Measurements from ENCODE around the gene TMEM100.

Gene TMEM100

DNA sequence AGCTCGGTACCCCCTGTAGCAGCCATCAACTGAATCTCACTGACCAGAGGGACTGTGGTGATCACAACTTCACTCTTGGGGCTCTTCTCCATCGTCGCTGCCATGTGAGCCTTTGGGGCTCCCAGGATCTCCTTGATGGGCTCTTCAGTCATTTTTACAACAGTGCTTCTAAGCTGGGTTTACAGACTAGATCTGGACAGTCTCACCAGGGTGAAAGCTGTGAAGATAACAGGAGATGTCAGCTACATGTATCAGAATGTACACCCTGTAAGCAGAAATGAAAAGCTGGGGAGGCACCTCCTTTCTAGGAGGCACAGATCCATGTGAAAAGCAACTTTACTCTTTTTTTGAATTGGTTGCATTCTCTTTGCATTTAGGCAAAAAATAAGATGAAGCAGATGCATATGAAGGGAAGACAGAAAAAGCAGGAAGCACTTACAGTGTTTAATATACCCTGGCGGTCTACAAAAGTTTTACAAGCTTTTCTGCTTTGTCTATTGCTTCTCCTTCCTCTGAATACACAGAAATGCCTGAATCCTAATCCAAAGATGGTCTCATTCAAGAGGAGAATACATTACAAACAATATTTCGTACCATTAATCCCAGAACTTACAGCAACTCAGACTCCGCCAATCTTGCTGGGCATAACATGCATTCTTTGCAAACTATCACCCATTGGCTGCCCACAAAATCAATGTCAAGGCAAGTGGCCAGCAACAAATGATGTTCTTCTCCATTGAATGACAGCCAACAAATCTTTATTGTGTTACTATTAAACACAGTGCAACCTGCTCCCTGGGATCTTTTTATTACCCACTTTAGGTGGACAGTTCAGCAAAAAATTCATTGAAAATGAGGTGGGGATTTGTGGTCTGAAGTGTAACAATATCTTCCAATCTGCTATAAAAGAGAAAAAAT lies 1.5 kb downstream of the TMEM100 start:
- in situ Hi-C loops (cut with MboI; ENCODE audit: low sequenced_read_pairs), result no loop called here

DNA sequence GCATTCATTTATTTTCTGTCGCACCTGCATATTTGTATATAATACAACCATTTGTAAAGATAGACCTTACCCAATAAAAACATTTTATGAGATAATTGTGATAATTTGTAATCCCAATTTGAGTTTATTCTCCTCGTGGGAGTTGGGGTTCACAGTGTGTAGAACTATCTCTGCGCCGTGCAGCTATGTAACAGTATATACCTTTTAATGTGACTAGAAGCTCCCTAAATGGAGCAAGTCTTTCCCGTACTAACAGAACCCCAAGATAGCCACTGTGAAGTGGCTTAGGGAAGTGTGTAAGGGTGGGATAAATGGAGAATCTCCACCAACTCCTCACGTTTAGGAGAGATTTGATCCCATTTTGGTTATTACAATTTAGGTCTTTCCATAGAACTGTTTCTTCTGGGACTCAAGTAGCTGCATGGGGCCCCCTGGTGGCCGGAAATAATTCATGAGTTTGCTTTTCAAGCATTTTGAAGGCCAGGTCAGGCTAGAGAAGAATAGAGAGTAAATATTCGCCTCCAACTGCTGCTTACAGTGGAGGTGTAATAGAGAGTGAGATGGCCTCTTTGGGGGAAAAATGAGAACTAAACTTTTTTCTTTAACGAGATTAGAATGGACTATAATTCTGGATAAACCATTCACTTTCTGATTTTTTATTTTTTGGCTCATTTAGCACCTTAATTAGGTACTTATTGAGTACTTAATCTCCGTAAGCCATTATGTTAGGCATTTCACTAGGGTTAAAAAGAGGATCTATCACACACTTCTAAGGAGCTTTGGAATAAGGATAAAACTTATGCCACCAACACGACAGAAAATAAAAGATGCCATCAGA lies 4.5 kb downstream of the TMEM100 start:
- in situ Hi-C loops (cut with MboI; ENCODE audit: low sequenced_read_pairs), result loop anchor here (10.0 kb wide), 1 partner anchor 193 kb away; no protein-coding TSS in a partner anchor

DNA sequence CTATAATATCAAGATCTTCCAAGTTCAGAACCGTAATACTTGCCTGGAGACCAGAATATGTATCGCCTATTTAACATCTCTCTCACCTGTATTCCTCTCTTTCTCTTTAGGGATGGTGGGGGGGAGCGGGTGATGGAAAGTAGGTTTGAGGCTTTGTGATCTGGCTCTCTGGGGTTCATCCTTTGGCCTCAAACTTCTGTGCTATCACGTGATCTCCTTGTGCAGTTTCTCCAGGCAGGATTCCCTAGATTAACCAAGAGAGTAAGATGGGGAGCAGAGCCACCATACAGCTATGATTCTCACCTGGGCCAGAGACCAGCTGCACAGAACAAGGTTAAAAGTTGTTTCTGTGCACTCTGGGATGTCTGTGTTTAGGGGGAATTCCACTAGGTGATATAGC lies 5.2 kb downstream of the TMEM100 start:
- in situ Hi-C loops (cut with MboI; ENCODE audit: low sequenced_read_pairs), result loop anchor here (10.0 kb wide), 1 partner anchor 193 kb away; no protein-coding TSS in a partner anchor

DNA sequence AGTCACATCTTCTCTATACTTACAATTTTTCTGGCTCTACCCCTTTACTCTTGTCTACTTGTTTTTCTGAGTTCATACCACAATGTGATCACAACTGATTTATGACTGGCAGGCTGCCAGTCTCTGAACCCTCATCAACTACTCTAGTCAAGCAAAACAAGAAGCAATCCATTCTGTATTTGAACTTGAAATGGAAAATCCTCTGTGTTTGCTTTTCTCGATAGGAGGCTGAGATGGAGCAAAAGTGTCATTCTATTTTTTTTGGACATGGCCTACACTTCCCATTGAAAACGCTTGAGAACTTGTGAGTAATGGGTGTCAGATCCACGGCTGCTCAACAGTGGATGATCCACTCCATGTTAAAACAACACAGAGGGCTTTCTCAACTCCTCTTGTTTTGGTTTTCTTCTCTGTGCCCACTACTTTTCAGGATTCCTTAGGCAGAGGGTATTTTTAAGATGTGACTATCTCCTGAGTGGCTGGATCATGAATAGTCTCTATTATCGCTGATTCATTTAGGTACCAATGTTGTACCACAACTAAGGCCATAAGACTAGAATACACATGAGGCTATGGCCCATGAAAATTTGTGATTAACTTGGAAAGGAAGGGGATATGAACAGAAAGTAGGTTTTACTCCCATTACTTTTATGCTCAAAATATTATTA lies 11.7 kb downstream of the TMEM100 start:
- in situ Hi-C loops (cut with MboI; ENCODE audit: low sequenced_read_pairs), result loop anchor here (10.0 kb wide), 1 partner anchor 186 kb away; no protein-coding TSS in a partner anchor

DNA sequence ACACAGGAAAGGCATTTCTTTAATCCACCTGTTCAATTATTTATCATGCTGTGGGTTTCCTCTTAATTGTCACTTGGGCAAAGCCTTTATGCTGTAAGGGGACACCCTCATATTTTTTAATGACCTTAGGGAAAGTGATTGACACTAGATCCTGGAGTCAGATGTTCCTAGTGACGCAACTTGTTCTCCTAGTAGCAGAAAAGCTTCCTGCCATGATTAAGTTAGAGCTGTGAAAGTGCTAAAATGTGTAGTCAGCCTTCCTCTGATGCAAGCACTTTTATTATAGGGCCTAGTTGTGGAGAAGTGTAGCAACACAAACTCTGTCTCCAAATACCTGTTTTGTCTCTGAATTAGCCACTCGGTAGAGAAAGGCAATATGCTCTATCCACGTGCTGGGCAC lies 12.3 kb downstream of the TMEM100 start:
- in situ Hi-C loops (cut with MboI; ENCODE audit: low sequenced_read_pairs), result loop anchor here (10.0 kb wide), 1 partner anchor 186 kb away; no protein-coding TSS in a partner anchor

DNA sequence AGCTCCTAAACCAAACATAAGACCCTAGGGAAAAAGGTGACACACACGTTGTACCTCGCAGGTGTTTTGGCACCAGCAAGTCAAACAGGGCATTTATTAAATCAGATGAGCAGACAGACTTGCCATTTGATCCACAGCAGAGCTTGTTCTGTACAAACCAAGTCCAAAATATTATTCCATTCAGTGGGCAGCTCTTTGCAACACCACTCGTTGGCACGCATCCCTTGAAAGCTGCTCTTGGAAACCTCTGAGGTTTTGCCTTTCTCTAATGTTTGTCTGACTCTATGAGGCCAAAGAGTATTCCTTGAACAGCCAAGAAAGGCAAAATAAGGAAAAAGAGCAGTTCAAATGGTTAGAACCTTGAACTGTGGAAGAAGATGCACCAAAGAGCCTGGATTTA lies 12.7 kb downstream of the TMEM100 start:
- in situ Hi-C loops (cut with MboI; ENCODE audit: low sequenced_read_pairs), result loop anchor here (10.0 kb wide), 1 partner anchor 185 kb away; no protein-coding TSS in a partner anchor

DNA sequence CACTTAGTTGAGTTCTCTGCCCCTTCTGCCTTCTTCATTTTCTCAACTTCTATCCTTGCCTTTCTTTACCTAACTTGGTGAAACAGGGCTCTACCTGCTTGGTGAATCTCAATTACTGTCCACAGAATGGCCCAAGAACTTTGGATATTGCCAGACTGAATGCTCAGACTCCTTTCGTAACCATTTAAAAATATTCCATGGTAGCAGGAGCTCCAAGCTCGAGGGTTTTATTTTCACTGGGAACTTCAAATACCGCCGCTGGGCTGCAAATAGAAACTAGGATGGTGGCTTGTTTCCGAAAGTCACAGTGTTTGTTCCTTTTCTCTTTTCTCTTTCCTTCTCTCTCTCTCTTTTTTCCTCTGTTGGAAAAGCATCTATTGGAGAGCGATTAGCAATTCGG lies 13.2 kb downstream of the TMEM100 start:
- in situ Hi-C loops (cut with MboI; ENCODE audit: low sequenced_read_pairs), result no loop called here

DNA sequence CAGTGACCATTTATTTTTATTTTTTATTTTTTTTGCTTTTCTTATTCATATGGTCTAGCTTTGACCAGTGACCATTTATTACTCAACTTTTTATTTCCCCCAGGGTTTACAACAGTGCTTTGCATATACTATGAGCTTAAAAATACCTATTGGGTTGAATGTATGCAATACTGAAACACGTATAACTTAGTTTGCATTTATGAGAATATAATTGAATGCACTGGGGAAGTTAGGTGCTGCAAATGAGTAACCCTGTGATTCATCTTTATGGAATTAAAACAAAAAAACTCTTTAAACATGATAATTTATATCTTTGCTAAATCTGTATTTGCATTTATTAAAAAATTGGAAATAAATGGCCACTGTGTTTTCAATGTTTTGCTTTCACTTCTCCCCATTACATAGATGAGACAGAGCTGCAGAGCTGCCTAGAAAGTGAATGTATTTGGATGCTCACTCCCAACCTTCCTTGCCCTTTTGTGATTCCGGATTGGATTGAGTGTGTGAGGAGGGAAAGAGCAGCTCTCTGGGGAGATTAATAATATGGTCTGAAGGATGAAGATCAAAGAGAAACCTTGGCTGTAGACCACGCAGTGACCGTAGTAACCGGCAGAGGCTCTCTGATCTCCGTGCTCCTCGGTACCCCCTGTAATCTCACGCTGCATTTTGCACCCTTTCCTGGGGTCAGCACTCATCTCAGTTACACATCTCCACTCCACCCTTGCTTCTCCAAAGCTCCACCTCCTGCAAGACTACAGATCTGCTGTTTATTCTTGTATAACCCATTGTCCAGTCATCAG lies 14.3 kb downstream of the TMEM100 start:
- in situ Hi-C loops (cut with MboI; ENCODE audit: low sequenced_read_pairs), result no loop called here

DNA sequence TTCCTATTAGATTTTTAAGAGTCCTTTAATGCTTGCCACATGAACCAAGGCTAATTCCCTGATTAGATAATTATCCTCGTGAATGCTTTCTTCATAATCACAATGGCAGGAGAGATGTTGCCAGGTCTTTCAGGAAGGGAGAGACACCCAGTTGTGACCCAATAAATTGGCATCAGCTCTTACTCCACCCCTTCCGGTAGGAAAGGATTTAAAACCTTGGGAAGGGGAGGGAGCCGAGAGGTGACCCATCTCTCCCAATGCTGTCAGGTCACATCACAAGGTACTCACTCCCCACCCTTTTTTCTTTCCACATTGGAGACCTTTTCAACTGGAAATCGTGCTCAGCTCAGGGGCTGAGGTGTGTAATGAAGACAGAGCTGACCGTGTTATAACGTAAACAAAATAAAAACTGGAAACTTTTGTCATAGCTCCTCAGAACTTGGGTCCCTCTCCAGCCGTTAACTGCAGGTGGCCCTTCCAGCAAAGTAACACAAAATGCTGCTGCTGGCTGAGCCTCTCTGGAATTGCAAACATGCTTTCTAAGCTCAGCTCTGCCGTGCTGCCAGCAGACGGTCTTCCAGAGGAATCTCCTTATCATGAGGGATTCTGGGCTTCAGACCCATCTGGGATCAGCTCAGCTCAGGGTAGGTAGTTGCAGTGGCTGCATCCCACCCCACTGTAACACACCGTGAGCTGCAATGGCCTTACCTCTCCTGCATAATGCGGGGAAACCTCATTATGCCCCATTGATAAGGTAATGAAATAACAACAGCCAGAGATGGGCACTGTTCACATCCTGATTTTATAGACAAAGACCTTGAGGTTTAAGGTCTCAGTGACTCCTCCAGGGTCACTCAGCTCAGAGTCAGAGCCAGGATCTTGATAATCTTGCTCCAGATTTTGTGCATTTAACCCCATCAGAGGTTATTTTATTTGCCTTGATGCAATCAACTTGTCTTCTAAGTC lies 15.6 kb downstream of the TMEM100 start:
- in situ Hi-C loops (cut with MboI; ENCODE audit: low sequenced_read_pairs), result no loop called here

DNA sequence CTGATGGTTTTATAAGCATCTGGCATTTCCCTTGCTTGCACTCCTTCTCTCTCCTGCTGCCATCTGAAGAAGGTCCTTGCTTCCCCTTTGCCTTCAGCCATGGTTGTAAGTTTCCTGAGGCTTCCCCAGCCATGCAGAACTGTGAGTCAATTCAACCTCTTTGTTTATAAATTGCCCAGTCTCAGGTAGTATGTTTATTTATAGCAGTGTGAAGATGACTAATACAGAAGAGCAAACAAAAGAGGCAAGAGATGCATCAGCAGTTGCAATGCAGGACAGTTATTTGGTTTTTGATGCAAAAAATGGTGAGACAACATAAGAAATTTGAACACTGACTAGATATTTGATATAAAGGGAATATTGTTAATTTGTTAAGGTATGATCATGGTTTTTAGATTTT lies 16.8 kb downstream of the TMEM100 start:
- in situ Hi-C loops (cut with MboI; ENCODE audit: low sequenced_read_pairs), result no loop called here

DNA sequence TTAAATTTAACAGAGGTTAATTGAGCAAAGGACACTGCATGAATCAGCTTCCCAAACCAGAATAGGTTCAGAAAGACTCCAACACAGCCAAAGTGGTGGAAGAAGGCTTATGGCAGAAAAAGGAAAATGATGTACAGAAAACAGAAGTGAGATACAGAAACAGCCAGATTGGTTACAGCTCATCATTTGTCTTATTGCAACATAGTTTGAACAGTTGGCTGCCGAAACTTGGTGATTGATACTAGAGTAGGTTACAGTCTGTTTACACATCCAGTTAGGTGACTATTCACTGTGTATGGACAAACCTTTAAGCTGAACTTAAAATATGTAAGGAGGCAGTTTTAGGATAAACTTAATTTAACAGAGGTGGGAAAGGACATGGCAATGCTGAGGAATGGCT lies 18.3 kb downstream of the TMEM100 start:
- in situ Hi-C loops (cut with MboI; ENCODE audit: low sequenced_read_pairs), result no loop called here

DNA sequence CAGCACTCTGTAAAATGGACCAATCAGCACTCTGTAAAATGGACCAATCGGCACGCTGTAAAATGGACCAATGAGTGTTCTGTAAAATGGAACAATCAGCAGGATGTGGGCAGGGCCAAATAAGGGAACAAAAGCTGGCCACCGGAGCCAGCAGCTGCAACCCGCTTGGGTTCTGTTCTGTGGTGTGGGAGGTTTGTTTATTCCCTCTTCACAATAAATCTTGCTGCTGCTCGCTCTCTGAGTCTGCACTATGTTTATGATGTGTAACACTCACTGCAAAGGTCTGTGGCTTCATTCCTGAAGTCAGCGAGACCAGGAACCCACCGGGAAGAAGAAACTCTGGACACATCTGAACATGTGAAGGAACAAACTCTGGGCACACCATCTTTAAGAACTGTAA lies 20.5 kb downstream of the TMEM100 start:
- in situ Hi-C loops (cut with MboI; ENCODE audit: low sequenced_read_pairs), result no loop called here

DNA sequence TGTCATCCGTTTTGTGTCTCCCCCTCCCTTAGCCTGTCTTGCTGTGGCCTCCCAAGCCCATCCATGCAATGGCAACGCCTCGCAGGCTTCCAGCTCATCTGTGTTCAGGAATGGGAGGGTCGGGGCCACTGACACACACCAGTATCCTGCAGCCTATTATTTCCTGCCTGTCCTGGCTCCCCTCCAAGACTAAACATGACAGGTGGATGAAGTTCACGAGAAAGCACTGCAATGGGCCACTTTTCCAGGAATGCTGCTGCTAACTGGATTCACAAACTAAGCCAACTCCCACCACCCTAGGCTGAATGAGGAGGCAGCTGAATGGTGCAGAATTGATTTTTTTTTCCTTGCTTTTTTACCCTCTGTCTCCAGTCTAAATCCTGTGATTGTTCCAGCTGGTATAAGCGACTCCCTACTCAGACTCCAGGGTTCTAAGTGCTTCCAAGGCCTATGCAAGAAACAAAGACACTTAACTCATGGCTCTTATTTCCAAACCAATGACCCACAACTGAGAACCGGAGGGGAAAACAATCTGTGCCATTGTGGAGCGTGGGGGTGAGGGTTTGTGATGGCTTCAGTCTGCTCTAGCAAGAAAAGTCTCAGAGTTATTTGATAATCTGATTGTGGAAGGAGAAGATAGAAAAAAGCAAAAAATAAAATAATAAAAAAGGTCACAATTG lies 23.3 kb downstream of the TMEM100 start:
- in situ Hi-C loops (cut with MboI; ENCODE audit: low sequenced_read_pairs), result no loop called here

DNA sequence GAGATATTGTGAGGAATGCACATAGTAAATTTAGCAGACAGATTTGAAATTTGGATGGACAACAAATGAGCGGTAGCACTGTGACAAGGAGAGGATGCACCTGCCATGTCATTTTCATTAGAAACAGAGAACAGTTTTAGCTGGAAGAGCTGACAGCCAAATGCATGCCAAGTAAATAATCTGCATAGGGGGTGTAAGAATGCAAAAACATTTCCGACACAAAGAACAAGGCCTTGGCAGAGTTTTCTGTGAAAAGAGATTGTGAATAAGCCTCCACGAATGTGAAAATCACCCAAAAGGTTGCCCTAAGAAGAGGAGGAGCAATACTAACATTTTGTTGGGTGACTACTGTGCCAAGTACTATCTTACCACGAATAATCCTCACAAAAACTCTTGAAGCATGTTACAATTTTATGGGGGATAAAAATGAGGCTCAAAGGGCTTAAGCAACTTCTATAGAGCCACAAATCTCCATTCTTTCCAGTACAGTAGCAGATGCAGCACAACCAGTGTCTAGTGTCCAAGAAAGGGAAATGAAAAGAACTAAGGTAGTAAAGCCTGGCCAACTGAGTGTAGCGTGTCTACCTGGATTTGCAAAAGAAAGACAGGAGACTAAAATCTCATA lies 28.3 kb downstream of the TMEM100 start:
- in situ Hi-C loops (cut with MboI; ENCODE audit: low sequenced_read_pairs), result no loop called here

DNA sequence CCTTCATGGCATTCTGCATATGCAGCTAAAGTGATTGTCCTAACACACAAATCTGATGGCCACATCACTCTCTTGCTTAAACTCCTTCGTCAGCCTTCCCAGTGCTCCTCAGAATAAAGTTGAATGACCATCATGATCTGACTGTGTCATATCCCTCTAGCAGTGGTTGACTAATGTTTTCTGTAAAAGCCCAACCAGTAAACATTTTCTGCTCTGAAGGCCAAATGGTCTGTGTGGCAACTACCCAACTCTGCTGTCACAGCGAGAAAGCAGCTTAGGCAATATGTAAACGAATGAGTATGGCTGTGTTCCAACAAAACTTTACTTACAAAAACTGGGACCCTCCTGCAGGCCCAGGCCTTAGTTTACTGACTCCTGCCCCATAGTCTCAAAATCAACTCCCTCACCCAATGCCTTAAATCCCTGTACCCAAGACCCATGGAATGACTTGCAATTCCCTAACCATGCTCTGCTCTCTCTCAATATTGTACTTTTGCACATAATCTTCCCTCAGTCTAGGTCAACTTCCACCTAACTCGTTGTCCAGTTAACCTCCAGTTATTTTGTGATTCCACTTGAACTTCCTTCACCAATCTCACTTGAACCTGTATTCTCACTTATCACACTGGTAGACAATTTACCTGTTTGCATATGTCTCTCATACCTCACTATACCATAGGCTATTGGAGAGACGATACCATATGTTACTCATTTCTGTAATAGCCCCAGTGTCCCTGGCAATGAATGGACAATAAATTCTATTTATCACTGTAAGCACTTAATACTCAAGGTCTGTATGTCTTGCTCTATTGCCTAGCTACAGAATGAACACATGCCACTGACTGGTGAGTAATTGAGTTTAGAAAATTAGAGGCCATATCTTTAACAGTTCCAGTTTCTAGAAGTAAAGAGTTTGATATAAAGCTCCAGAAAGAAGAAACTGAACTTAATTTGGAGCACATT lies 29.1 kb downstream of the TMEM100 start:
- in situ Hi-C loops (cut with MboI; ENCODE audit: low sequenced_read_pairs), result no loop called here

DNA sequence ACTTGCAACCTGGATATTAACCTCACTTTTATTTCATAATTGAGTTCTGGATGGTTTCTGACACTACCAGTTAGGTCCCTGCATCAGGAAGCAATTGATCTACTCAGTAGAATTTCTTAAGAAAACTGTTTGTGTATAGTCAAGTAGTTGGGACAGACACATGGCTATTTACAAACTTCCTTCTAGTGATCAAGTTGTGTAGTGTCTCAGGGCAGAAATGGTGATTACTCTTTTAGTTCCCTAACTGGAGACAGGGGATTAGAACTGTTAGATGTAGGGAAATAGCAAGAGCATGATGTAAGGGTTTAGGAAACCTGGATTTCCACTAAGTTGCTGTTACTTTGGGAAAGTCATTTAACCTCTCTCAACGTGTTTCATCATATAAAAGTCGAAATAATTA lies 30.4 kb downstream of the TMEM100 start:
- in situ Hi-C loops (cut with MboI; ENCODE audit: low sequenced_read_pairs), result no loop called here

DNA sequence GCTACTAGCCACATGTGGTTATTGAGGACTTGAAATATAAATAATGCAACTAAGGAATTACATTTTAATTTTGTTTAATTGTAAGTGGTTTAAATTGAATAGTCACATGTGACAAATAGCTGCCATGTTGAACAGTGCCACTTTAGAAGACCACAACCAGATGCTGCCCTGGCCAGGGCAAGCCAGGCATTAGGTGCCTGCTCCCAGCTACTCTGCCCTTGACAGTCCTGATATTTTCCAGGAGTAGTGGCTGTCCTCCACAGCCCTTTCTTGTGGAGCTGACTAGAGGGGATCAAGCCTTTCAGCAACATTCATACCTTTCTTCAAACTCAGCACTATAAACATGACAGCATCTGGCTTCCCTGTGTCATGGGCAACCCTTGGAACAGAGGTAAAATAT lies 31.0 kb downstream of the TMEM100 start:
- in situ Hi-C loops (cut with MboI; ENCODE audit: low sequenced_read_pairs), result no loop called here

All from HL-60/S4 (cell line).